Measurements from ENCODE around the gene PLEKHA5. TPM values are rescaled to one million over a fixed set of nuclear protein-coding genes. Genes with fewer than 3 reads are reported as not detected.

Gene PLEKHA5
- 5.8 to 7.9 TPM (median 7.3 TPM) in 5 replicates for total RNA-seq (2022; extraction: Qiagen RNA extraction)

GRCh38 chr12:19129486-19130223 is at the start of gene PLEKHA5:
Gene PLEKHA5, plus strand, starts transcription at chr12:19129733. Its CDS starts 67 bp downstream, at chr12:19129800.

Measured in A549 treated with Mapracorat at 1 μM for 4 hours (cell line).